Astrocyte of the spinal cord (primary cell): ENCODE results near the gene PRKAA2.

Experiments
- DNase-seq: peaks from one replicate; pipeline ENCODE4 v3.0.0; 2011; ENCODE audit warnings: low read depth, low spot score
- H3K4me3 ChIP-seq: 2 replicates; pipeline ENCODE4 v1.5.1; 2011; ENCODE audit warnings: low read depth, mild to moderate bottlenecking, low read length, moderate library complexity
- in situ Hi-C: cut with HindIII; loops from 2 replicates; pipeline ENCODE4 v1.10.0; 2017; ENCODE audit warnings: low sequenced_read_pairs
- TF ChIP-seq, protein P1 (sequence below): IDR thresholded peaks from 2 replicates; pipeline ENCODE4 v1.5.1; 2012; ENCODE audit warnings: low read depth, mild to moderate bottlenecking, low read length, inconsistent platforms

PRKAA2 gene

DNA sequence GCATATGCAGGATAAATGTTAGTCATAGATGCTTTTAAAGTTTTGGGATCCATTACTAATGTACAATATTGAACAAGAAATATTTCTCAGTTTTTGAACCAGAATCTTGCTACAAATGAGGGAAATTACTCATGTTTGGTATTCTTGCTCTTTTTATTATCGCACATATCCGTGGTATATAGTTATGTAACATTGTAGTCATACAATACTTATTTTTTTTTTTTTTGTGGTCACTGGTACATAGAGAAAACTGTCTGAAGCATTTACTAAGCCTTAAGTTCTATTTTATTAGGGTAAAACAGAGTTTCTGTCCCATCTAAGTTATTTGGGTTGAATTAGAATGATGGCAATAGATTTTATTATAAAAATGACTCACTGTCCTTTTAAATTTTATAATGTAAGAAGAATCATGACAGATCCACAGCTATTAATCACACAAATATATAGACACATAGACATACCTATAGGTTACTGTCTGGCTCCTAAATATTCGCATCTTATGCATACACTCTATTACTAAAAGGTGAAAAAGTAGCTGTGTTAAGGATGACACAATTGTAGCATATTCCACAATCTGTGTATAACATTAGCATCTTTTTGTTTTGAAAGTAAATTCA lies 18.0 kb upstream of the PRKAA2 start:
- DNase-seq: no peak

DNA sequence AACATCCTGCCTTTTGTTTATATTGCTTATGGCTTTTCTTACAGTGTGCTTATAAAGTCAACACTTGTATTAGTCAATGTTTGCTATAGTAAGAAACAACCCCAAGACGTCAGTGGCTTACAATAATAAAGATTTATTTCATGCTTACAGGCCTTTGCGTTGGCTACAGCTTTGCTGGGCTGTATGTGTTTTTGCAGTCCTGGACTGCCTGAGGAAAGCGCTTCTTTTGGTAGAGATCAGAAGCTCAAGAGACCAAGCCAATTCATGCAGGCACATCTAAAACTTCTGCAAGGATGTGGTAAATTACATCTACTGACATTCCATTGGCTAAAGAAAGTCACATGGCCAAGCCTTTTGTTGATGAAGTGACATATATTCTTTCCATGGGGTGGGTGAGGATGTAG lies 17.5 kb upstream of the PRKAA2 start:
- DNase-seq: peak; percentile 49
- in situ Hi-C loops: no loop called here
- H3K4me3 ChIP-seq: no peak overlapping the region
- TF ChIP-seq, protein P1, sequence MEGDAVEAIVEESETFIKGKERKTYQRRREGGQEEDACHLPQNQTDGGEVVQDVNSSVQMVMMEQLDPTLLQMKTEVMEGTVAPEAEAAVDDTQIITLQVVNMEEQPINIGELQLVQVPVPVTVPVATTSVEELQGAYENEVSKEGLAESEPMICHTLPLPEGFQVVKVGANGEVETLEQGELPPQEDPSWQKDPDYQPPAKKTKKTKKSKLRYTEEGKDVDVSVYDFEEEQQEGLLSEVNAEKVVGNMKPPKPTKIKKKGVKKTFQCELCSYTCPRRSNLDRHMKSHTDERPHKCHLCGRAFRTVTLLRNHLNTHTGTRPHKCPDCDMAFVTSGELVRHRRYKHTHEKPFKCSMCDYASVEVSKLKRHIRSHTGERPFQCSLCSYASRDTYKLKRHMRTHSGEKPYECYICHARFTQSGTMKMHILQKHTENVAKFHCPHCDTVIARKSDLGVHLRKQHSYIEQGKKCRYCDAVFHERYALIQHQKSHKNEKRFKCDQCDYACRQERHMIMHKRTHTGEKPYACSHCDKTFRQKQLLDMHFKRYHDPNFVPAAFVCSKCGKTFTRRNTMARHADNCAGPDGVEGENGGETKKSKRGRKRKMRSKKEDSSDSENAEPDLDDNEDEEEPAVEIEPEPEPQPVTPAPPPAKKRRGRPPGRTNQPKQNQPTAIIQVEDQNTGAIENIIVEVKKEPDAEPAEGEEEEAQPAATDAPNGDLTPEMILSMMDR: no peak

More for the DNA sequence above, 18.0 kb upstream of the PRKAA2 start:
- H3K4me3 ChIP-seq: no peak overlapping the region
- TF ChIP-seq, protein P1: no peak
- in situ Hi-C loops: no loop called here

DNA sequence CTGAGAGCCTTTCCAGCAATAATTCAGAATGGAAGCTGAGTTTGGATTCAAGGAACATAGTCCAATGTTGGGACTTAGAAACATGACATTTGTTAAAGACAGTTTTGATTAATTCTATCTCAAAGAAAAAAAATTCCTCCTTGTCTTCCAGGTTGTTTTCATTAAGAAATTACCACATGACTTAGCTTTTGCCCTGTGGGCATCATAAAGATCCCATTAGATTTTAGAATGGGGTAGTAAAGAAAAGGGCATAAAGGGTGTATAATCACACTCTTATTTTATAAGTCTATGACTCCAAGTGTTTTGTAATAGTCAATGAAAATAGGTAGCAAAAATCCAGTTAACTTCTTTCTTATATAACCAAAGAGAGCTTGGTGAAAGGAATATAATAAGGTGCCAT lies 14.3 kb upstream of the PRKAA2 start:
- DNase-seq: no peak
- in situ Hi-C loops: no loop called here
- TF ChIP-seq, protein P1: no peak
- H3K4me3 ChIP-seq: no peak overlapping the region

DNA sequence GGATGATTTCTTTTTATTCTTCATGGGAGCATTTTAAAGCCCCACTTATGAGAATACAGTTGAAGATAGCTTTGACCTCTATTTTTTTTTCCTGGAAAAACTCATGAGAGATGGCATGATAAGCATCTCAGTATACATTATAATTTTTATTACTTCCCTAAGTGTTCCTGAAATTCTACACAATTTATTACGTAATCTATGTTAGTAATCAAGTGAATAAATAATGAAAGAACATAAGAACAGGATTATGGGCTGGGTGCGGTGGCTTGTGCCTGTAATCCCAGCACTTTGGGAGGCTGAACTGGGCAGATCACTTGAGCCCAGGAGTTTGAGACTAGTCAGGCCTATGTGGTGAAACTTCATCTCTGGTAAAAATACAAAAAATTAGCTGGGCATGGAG lies 13.2 kb upstream of the PRKAA2 start:
- DNase-seq: no peak
- H3K4me3 ChIP-seq: no peak overlapping the region
- TF ChIP-seq, protein P1: no peak
- in situ Hi-C loops: no loop called here

DNA sequence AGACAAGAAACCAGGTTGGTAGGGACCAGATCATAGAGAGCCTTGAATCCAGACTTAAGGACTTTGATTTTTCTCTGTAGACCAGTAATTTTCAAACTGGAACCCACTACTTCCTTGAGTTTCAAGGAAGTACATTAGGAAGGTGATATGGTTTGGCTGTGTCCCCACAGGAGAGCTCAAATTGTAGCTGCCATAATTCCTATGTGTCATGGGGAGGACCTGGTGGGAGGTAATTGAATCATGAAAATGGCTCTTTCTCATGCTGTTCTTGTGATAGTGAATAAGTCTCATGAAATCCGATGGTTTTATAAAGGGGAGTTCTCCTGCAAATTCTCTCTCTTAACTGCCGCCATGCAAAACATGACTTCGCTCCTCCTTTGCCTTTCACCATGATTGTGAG lies 10.1 kb upstream of the PRKAA2 start:
- TF ChIP-seq, protein P1: no peak
- no peak for DNase-seq
- in situ Hi-C loops: no loop called here
- H3K4me3 ChIP-seq: no peak overlapping the region

DNA sequence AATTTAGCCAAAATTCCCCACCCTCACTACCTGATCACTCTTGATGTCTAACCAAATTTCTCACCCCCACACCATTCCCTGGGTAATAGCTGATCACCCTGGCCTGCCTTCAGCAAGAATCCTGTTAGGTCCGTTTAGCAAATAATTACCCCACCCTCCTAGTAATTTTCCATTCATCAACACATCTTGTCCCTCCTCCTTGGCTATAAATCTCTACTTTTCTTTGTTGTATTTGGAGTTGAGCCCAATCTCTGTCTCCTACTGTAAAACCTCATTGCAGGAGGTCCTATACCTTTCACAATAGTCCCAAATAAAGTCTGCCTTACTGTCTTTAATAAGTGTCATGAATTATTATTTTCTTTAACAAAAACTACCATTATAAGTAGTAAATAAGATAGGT lies 6.9 kb upstream of the PRKAA2 start:
- TF ChIP-seq, protein P1: no peak
- no peak overlapping the region for H3K4me3 ChIP-seq
- in situ Hi-C loops: no loop called here
- no peak for DNase-seq

DNA sequence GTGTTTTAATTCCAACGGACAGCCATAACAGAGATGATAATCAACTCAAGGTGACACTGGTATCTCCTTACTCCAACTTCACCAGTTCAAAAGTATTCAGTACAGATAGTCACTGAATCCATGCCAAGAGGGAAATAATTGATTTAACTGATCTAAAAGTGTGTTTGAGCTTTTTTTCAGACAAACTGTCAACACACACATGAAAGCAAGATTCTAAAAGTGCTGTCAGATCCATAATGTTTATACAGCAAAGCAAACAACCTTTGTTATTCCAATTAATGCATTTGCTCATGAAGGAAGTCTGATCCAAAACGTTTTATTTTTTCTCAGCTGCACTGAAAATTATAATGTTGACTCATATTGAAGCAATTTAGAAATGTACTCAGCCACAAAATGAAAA lies 5.9 kb upstream of the PRKAA2 start:
- no peak overlapping the region for H3K4me3 ChIP-seq
- no peak for DNase-seq
- TF ChIP-seq, protein P1: no peak
- in situ Hi-C loops: no loop called here
